Liver (tissue), 2 donors: Measurements from ENCODE around the gene ANGPTL7.

Experiments used
- GABPA ChIP-seq, 2 donors: IDR thresholded peaks in 1 of 2; conservative IDR thresholded peaks in 1 of 2; 2 replicates each; pipeline ENCODE4 v1.6.1; 2016; ENCODE audit warnings: antibody characterized with exemption in 2 of 2, mild to moderate bottlenecking in 1 of 2, moderate library complexity in 1 of 2
- SP1 ChIP-seq: IDR thresholded peaks from 2 replicates; pipeline ENCODE4 v1.6.1; 2018; ENCODE audit warnings: antibody characterized with exemption, mild to moderate bottlenecking
- donor health status: healthy.

DNA sequence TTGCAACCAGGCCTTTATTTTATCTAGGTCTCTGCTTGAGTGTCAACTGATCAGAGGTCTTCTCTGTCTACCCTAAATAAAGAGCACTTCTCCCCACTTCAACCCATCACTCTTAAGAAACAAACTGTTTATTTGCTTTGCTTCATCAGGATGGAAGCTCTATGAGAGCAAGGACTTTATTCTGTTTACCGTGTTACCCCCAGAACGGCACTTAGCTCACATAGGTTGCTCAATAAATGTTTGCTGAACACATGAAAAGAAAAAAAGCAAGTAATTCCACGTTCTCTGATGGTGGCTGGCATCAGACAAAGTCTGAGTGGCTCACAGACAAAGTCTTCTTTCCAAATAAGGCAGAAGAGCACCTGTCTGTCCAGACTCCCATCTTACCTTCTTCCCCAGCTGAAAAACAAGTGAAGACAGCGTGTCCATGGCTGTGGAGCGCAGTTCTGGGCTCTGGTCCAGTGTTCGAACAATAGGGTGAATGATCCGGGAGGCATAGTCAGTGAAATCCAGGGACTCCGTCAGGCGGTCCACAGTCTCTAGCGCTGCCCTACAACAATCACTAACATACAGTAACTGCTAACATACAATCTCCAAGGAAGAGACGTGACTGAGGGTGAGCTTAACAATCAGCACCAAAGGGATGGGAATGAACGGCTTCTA is 22.9 kb downstream of the ANGPTL7 start:
- TF ChIP-seq SP1 (no peak), GABPA (IDR thresholded peaks at IDR 0.05 in 1 of 2, conservative IDR thresholded peaks at IDR 0.05 in 1 of 2) (no peak)
